K562 (cell line): ENCODE data around the gene HAGHL. TPM values are rescaled to one million over a fixed set of nuclear protein-coding genes. Genes with fewer than 3 reads are reported as not detected.

Experiments used
- CCNT2 ChIP-seq: IDR thresholded peaks from 2 replicates; pipeline ENCODE4 v1.6.1; 2011; ENCODE audit warnings: borderline replicate concordance, low read depth, mild to moderate bottlenecking, moderate library complexity, mixed read lengths, low read length; ENCODE audit not compliant: insufficient read length; ENCODE audit errors: extremely low read depth
- DACH1 ChIP-seq: fragments of 450-650 bp; IDR thresholded peaks from 2 replicates; pipeline ENCODE4 v1.6.1; 2018; ENCODE audit not compliant: partially characterized antibody
- DEAF1 ChIP-seq: fragments of 450-650 bp; formaldehyde crosslinking; IDR thresholded peaks from 2 replicates; pipeline ENCODE4 v1.4.0; 2020; ENCODE audit warnings: mild to moderate bottlenecking, moderate library complexity
- DPF2 ChIP-seq: fragments of 450-650 bp; IDR thresholded peaks from 2 replicates; pipeline ENCODE4 v1.6.1; 2016
- EP300 ChIP-seq: IDR thresholded peaks from 2 replicates; pipeline ENCODE4 v1.6.1; 2012; ENCODE audit warnings: low read length, improper control_type of control experiment
- ETV6 ChIP-seq, 3 experiments: fragments of 150-350 bp in 1 of 3; sonication (generic) in 1 of 3; formaldehyde crosslinking in 1 of 3; IDR thresholded peaks; 2 replicates each; pipeline versions ENCODE4 v1.6.1 to v1.8.0; 2014 to 2022; ENCODE audit warnings: borderline replicate concordance in 2 of 3, low read depth in 2 of 3, antibody characterized with exemption in 1 of 3, low read length in 1 of 3, mild to moderate bottlenecking in 1 of 3, missing genetic modification reagents in 1 of 3
- KAT7 ChIP-seq: sonication (generic); formaldehyde crosslinking; IDR thresholded peaks from 2 replicates; pipeline ENCODE4 v1.8.0; 2022; ENCODE audit warnings: missing genetic modification reagents, mild to moderate bottlenecking, borderline replicate concordance
- MTA3 ChIP-seq: fragments of 450-650 bp; formaldehyde crosslinking; IDR thresholded peaks from 2 replicates; pipeline ENCODE4 v1.6.1; 2017; ENCODE audit warnings: mild to moderate bottlenecking, borderline replicate concordance
- NFE2L1 ChIP-seq: fragments of 450-650 bp; IDR thresholded peaks from 2 replicates; pipeline ENCODE4 v1.6.1; 2016; ENCODE audit warnings: missing genetic modification characterization, low read depth, mild to moderate bottlenecking, missing compliant biosample characterization, moderate library complexity, borderline replicate concordance
- NR0B1 ChIP-seq: fragments of 450-650 bp; IDR thresholded peaks from one replicate; pipeline ENCODE4 v1.6.1; 2018; ENCODE audit warnings: mild to moderate bottlenecking, moderate library complexity; ENCODE audit not compliant: partially characterized antibody
- POLR2G ChIP-seq: fragments of 200-400 bp; formaldehyde crosslinking; IDR thresholded peaks from 2 replicates; pipeline ENCODE4 v1.6.1; 2017; ENCODE audit warnings: low read depth, mild to moderate bottlenecking, antibody characterized with exemption, low read length, moderate library complexity
- RB1 ChIP-seq: fragments of 450-650 bp; IDR thresholded peaks from 2 replicates; pipeline ENCODE4 v1.6.1; 2017; ENCODE audit warnings: low read depth, mild to moderate bottlenecking
- SAFB ChIP-seq: fragments of 200-400 bp; formaldehyde crosslinking; IDR thresholded peaks from 2 replicates; pipeline ENCODE4 v1.6.1; 2017; ENCODE audit warnings: low read depth, low read length, borderline replicate concordance
- SRSF3 ChIP-seq: fragments of 200-400 bp; formaldehyde crosslinking; IDR thresholded peaks from 2 replicates; pipeline ENCODE4 v1.6.1; 2016; ENCODE audit warnings: mild to moderate bottlenecking, low read length, moderate library complexity; ENCODE audit not compliant: insufficient read depth
- TFAP4 ChIP-seq: sonication (generic); formaldehyde crosslinking; IDR thresholded peaks from 2 replicates; pipeline ENCODE4 v1.8.0; 2022; ENCODE audit warnings: missing genetic modification reagents, mild to moderate bottlenecking, moderate library complexity, borderline replicate concordance
- YY1 ChIP-seq, 3 experiments: IDR thresholded peaks; 2 replicates each; pipeline ENCODE4 v1.6.1; 2011; ENCODE audit warnings: low read length in 2 of 3, mild to moderate bottlenecking in 2 of 3, moderate library complexity in 2 of 3, borderline replicate concordance in 1 of 3, control low read depth in 1 of 3, low read depth in 1 of 3; ENCODE audit not compliant: insufficient read depth in 3 of 3, insufficient replicate concordance in 2 of 3, control insufficient read depth in 1 of 3, insufficient read length in 1 of 3; ENCODE audit errors: extremely low read depth in 1 of 3
- ZBTB33 ChIP-seq: sonication (generic); formaldehyde crosslinking; IDR thresholded peaks from 2 replicates; pipeline ENCODE4 v1.8.1; 2023; ENCODE audit warnings: mild to moderate bottlenecking, missing genetic modification reagents
- polyA plus RNA-seq, 8 experiments: library from polyadenylated mRNA; depleted of rRNA in 4 of 8; stranded (reverse) in 5 of 8; unstranded in 3 of 8; fragments of >200 nt; fragmentation: Nextera tagmentation in 2 of 8; fragmentation: Illumina TruSeq in 1 of 8; extraction: Ambion mirVana in 2 of 8; extraction: Trizol in 1 of 8; gene quantifications; 2 replicates each; pipeline versions ENCODE4 v1.2.1 to v1.2.3, GENCODE V29; 2011 to 2014; ENCODE audit warnings: inconsistent platforms in 1 of 8, missing spikeins in 1 of 8
- total RNA-seq, 7 experiments: library from RNA; depleted of rRNA in 6 of 7; stranded (reverse); fragments of >200 nt in 6 of 7; fragmentation: Illumina TruSeq in 2 of 7; extraction: Trizol in 2 of 7; gene quantifications; 2 replicates each; pipeline versions ENCODE4 v1.2.1 to v1.2.3, GENCODE V29; 2011 to 2021; ENCODE audit warnings: low replicate concordance in 1 of 7

Gene HAGHL
- total and polyA plus RNA-seq, 9 of the 15 experiments (the other 6 are each of a cell fraction or from before 2014, with no cell fraction given): 0.31 to 83.4 (median 20.7) TPM

GRCh38 chr16:681746-682427 is 45.0 kb upstream of the HAGHL start (continued):
- no peak for TF ChIP-seq ETV6 (IDR thresholded peaks at IDR 0.05; ENCODE audit: borderline replicate concordance in 1 of 2, low read depth in 2 of 2, low read length in 1 of 2)
- no peak for TF ChIP-seq ETV6 (CRISPR knock-in tag; IDR thresholded peaks at IDR 0.05; ENCODE audit: borderline replicate concordance)
- TF ChIP-seq SRSF3: no peak
- TF ChIP-seq NR0B1: no peak
- no peak for TF ChIP-seq EP300
- peak; percentile 26 for TF ChIP-seq DACH1
- TF ChIP-seq DPF2: peak; percentile 33; the same call in 1 of the 2 replicates
- TF ChIP-seq SAFB: no peak
- TF ChIP-seq TFAP4 (CRISPR knock-in tag): peak; percentile 72; the same call in 1 of the 2 replicates
- peak in 1 of 3 experiments; percentile 5 for TF ChIP-seq YY1 (IDR thresholded peaks at IDR 0.05; ENCODE audit: borderline replicate concordance in 1 of 3, control insufficient read depth in 1 of 3, extremely low read depth in 1 of 3, insufficient read depth in 3 of 3, insufficient read length in 1 of 3, insufficient replicate concordance in 2 of 3, low read depth in 1 of 3, low read length in 2 of 3)
- TF ChIP-seq POLR2G: peak; percentile 10; the same call in 1 of the 2 replicates
- TF ChIP-seq MTA3: 0 out of 2 replicates have a peak, but pooled peaks have one; percentile 31
- TF ChIP-seq DEAF1 (CRISPR knock-in tag): no peak
- TF ChIP-seq NFE2L1 (tag): no peak
- TF ChIP-seq RB1: 0 out of 2 replicates have a peak, but pooled peaks have one; percentile 14
- peak; percentile 58 for TF ChIP-seq ZBTB33 (CRISPR knock-in tag)
- peak; percentile 19 for TF ChIP-seq CCNT2
- no peak for TF ChIP-seq KAT7 (CRISPR knock-in tag)
